ENCODE results near the gene PAX4. TPM values are rescaled to one million over a fixed set of nuclear protein-coding genes. Genes with fewer than 3 reads are reported as not detected.
A peak's percentile ranks its signal among the peaks of the same experiment; 100 is the strongest.

Gene PAX4
- total RNA-seq, 1 experiment from 2014 or later, result not detected

DNA sequence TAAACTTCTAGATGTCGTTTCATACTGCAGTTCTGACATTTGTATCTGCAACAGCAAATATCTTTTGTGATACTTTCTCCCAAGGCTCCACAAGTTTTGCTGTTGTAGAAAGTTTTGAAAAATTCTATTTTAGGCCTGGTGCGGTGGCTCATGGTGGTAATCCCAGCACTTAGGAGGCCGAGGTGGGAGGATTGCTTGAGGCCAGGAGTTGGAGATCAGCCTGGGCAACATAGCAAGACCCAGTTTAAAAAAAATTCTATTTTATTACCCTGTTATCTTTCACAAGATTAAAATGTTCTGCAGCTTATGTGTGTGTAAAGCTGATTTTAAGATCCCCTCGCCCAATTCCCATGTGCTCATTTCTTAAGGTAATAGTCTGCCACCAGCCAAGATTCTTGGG is 35.5 kb upstream of the PAX4 start:
- Histone ChIP-seq H3K4me2 (ENCODE audit: insufficient read depth, insufficient read length, low read length) (peak overlapping the region; percentile 94), H3K79me2 (ENCODE audit: insufficient read depth, low read length) (peaks cover 47% of the 10 kb centered on the region; the same call in 1 of the 2 replicates)
- H3K27ac Mint-ChIP-seq, result peak overlapping the region in 1 of 3 experiments; percentile 10; a peak in 1 of 7 replicates

More for the DNA sequence above, 35.5 kb upstream of the PAX4 start:
- H3K9ac ChIP-seq (ENCODE audit: extremely low read depth, insufficient read length, low read length), result peak overlapping the region; percentile 10
- no peak overlapping the region for H2AFZ ChIP-seq (ENCODE audit: low read length)
- H3K9me3 ChIP-seq (ENCODE audit: control insufficient read depth, low read depth, low read length), result no peaks in the 10 kb centered on the region
- Mint-ChIP-seq H3K36me3 (ENCODE audit: insufficient read depth in 1 of 3, low read depth in 3 of 3) (peaks cover 6 to 24% (median 11%) of the 10 kb centered on the region in 3 experiments), H3K4me3 (peak overlapping the region; percentile 99 to 100), H3K9me3 (no peaks in the 10 kb centered on the region), H3K27me3 (ENCODE audit: low read depth) (no peaks in the 10 kb centered on the region), H3K4me1 (peaks cover 37 to 39% of the 10 kb centered on the region in 2 experiments)
- H3K23ac ChIP-seq (ENCODE audit: insufficient read length, low read depth, low read length), result no peak overlapping the region
- H4K20me1 ChIP-seq (ENCODE audit: control insufficient read depth, insufficient read depth, insufficient read length), result no peaks in the 10 kb centered on the region
- no peak for DNase-seq
- peaks cover 3% of the 10 kb centered on the region for H3K79me1 ChIP-seq (ENCODE audit: insufficient read depth, low read depth, low read length, poor library complexity, severe bottlenecking)
- no peak overlapping the region for H3T11ph ChIP-seq (ENCODE audit: low read length)
- no peak overlapping the region for H4K5ac ChIP-seq (ENCODE audit: insufficient read length, low read depth, low read length)
- no peak overlapping the region for H3K4ac ChIP-seq (ENCODE audit: low read depth, low read length)
- no peak overlapping the region for H3K18ac ChIP-seq (ENCODE audit: insufficient read length, low read depth, low read length)
- no peak overlapping the region for H3K14ac ChIP-seq (ENCODE audit: insufficient read depth, low read length)
- no CpG with 5 or more reads among the region's 4 CpGs for WGBS (ENCODE audit: extremely low coverage, insufficient read length, low lambda C conversion rate)
- no peak overlapping the region for H2BK20ac ChIP-seq (ENCODE audit: low read depth, low read length, poor library complexity, severe bottlenecking)
- no peak overlapping the region for H2BK12ac ChIP-seq (ENCODE audit: insufficient read length, low read depth, low read length)
- H3K23me2 ChIP-seq (ENCODE audit: insufficient read length, low read depth, low read length, poor library complexity, severe bottlenecking), result peaks cover 5% of the 10 kb centered on the region
- TF ChIP-seq, protein P1, sequence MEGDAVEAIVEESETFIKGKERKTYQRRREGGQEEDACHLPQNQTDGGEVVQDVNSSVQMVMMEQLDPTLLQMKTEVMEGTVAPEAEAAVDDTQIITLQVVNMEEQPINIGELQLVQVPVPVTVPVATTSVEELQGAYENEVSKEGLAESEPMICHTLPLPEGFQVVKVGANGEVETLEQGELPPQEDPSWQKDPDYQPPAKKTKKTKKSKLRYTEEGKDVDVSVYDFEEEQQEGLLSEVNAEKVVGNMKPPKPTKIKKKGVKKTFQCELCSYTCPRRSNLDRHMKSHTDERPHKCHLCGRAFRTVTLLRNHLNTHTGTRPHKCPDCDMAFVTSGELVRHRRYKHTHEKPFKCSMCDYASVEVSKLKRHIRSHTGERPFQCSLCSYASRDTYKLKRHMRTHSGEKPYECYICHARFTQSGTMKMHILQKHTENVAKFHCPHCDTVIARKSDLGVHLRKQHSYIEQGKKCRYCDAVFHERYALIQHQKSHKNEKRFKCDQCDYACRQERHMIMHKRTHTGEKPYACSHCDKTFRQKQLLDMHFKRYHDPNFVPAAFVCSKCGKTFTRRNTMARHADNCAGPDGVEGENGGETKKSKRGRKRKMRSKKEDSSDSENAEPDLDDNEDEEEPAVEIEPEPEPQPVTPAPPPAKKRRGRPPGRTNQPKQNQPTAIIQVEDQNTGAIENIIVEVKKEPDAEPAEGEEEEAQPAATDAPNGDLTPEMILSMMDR (conservative IDR thresholded peaks at IDR 0.05), result no peak
- H2BK15ac ChIP-seq (ENCODE audit: low read depth, low read length), result no peak overlapping the region
- H3K4me1 ChIP-seq (ENCODE audit: insufficient read depth, low read length), result no peaks in the 10 kb centered on the region; the same call in 1 of the 2 replicates
- H4K8ac ChIP-seq (replicated peaks; ENCODE audit: insufficient read length, low read depth, low read length), result no peak overlapping the region
- H4K91ac ChIP-seq (ENCODE audit: insufficient read length, low read depth, low read length), result no peak overlapping the region
- no peak overlapping the region for H2BK120ac ChIP-seq (ENCODE audit: low read depth, low read length, poor library complexity, severe bottlenecking)
- H2BK5ac ChIP-seq (ENCODE audit: insufficient read length, low read length), result no peak overlapping the region
- H3K27ac ChIP-seq (ENCODE audit: insufficient read length, low read depth, low read length), result no peak overlapping the region
- H3K27me3 ChIP-seq (ENCODE audit: insufficient read depth, low read length), result no peaks in the 10 kb centered on the region
- no peak overlapping the region for H3K56ac ChIP-seq (ENCODE audit: insufficient read length, low read depth, low read length)
- no peak overlapping the region for H2AK5ac ChIP-seq (ENCODE audit: insufficient read length, low read length)
